ENCODE measurements around the gene PRKN. TPM values are rescaled to one million over a fixed set of nuclear protein-coding genes. Genes with fewer than 3 reads are reported as not detected.

PRKN gene
- total RNA-seq, 1 donor from 2014 or later, result 2.6 TPM

GRCh38 chr6:161302949-161303348, 1424.6 kb downstream of the PRKN start:
- Histone ChIP-seq H3K36me3 (no peaks in the 10 kb centered on the region), H3K27me3 (no peaks in the 10 kb centered on the region), H3K9me3 (no peaks in the 10 kb centered on the region), H3K27ac (no peak overlapping the region), H3K4me3 (no peak overlapping the region), H3K4me1 (no peaks in the 10 kb centered on the region)
- no peak for DNase-seq (ENCODE audit: low spot score in 2 of 2)
- intact Hi-C loops (cut with DNase I), result no loop called here
- no peak for TF ChIP-seq CTCF (IDR thresholded peaks at IDR 0.05)

GRCh38 chr6:161301338-161301737, 1426.2 kb downstream of the PRKN start:
- H3K27me3 ChIP-seq, result no peaks in the 10 kb centered on the region
- intact Hi-C loops (cut with DNase I), result no loop called here
- H3K4me1 ChIP-seq, result no peaks in the 10 kb centered on the region
- no peak overlapping the region for H3K4me3 ChIP-seq
- no peaks in the 10 kb centered on the region for H3K9me3 ChIP-seq
- no peak for TF ChIP-seq CTCF (IDR thresholded peaks at IDR 0.05)
- H3K36me3 ChIP-seq, result no peaks in the 10 kb centered on the region
- DNase-seq (ENCODE audit: low spot score in 2 of 2), result no peak
- no peak overlapping the region for H3K27ac ChIP-seq

- intact Hi-C loops (cut with DNase I), result no loop called here
- DNase-seq (ENCODE audit: low spot score in 2 of 2), result no peak
- TF ChIP-seq CTCF (IDR thresholded peaks at IDR 0.05), result no peak
- Histone ChIP-seq H3K4me1 (no peaks in the 10 kb centered on the region), H3K27ac (no peak overlapping the region), H3K9me3 (no peaks in the 10 kb centered on the region), H3K4me3 (no peak overlapping the region), H3K36me3 (no peaks in the 10 kb centered on the region), H3K27me3 (no peaks in the 10 kb centered on the region)
These were observed 1426.7 kb downstream of the PRKN start for GRCh38 chr6:161300823-161301222.

GRCh38 chr6:161299726-161300125, 1427.8 kb downstream of the PRKN start:
- intact Hi-C loops (cut with DNase I), result no loop called here
- H3K9me3 ChIP-seq, result no peaks in the 10 kb centered on the region
- no peak for TF ChIP-seq CTCF (IDR thresholded peaks at IDR 0.05)
- H3K27me3 ChIP-seq, result no peaks in the 10 kb centered on the region
- no peaks in the 10 kb centered on the region for H3K36me3 ChIP-seq
- H3K27ac ChIP-seq, result no peak overlapping the region
- no peak for DNase-seq (ENCODE audit: low spot score in 2 of 2)
- H3K4me3 ChIP-seq, result no peak overlapping the region
- H3K4me1 ChIP-seq, result no peaks in the 10 kb centered on the region

Other genes with a start within 250 kb of the PRKN start
- gene PACRG, start 208 bp upstream of the PRKN start, total RNA-seq, result not detected